HS-27A (cell line): ENCODE measurements around the gene ATP5MC3.
A peak's percentile ranks its signal among the peaks of the same experiment; 100 is the strongest.
"Not testable (repeated sequence)": the region's sequence is repeated elsewhere in the genome, so short reads cannot be mapped to it uniquely, and the experiment has no call there.

Experiments
- DNase-seq: peaks from one replicate; pipeline ENCODE4 v3.0.0-alpha.2; 2012; ENCODE audit warnings: low read depth, missing footprints

Gene ATP5MC3

DNA sequence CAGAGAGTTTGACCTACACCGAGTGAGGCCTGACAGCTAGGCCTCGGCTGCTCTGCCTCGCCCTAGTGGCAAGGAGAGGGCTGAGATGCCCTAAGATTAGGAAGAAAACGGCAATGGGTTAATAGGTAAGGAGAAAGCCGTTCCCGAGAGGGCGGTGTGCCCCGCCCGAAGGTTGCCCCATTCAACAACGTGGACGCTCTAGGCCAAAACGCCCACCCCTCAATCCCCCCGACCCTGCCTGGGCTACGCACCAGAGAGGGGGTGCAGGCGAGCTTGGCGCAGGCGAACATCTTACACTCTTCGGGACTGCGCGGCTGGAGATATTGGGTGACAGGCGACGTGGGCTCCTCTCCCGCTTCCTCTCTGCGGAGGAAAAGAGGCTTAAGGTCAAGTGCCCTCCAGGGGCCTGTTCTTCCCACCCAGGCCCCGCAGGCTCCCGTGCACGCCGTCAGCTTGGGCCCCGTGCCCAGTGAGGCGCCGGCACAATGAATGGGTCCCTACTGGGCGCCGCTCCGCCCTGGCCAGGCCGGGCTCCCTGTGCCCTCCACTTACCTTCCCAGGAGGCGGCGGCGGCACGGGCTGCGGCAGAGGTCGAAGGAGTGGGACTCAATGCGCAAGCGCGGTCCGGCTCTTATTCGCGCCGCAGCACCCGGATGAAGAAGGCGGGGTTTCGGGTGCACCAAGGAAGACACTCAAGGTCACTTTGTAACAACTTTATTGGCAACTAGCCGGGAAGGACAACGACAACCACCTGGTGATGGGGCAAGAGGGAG, at the start of gene ATP5MC3:
TSS of gene ATP5MC3 (minus strand) at position 607 of the 773 bp plus-strand sequence. CDS start at position 290, 317 bp downstream.
- DNase-seq: peak; percentile 73

GRCh38 chr2:175228601-175229000, 47.1 kb upstream of the ATP5MC3 start:
- not testable (repeated sequence) for DNase-seq

DNA sequence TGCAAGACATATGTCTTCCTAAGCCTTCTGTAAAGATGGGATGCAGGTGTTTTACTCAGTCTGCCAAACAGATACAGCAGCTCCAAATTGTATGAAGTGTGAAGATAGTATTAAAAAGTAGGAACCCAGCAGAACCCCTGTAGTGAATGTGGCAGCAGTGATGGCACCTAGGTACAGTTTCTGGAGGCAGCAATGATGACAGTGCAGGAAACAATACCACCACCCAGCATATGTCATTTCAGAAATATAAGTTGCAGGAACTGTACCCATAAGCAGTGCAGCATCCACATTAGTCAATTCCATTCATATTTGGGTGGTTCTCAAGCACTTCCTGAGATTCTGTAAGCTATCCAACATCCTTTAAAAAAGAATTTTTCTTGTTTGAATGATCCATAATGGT, 46.7 kb upstream of the ATP5MC3 start:
- no peak for DNase-seq

DNA sequence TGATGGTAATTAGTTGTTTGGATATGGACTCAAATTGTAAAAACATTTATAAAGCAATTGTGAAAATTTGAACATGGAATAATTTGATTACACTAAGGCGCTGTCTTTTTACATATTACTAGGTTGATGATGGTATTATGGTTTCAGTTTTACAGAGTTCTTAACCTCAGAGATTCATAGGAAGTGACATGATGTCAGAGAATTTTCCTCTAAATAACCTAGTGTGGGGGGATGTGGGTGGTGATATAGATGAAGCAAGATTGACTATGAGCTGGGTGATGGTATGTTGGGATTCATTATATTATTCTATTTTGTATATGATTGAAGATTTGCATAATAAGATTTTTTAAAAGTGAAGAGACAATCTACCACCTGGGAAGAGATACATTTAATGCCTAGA, 45.9 kb upstream of the ATP5MC3 start:
- DNase-seq: no peak

DNA sequence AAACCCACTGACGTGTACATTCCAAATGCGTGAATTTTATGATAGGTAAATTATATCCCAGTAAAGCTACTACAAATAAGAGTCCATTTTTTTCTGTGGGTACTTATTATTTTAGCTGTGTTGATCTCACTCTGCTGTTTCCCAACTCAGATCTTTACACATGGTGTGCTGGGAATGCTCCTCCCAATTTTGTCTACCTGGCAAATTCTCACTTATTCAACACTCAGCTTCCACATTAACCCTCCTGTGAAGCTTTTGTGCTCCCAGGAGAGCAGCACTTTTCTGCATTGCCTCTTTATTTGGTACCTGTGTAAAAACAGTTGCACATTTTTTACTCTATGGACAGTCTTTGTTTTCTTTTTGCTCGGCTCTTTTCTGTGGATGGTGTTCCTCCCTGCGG, 38.6 kb upstream of the ATP5MC3 start:
- DNase-seq: no peak

- no peak for DNase-seq
Observed at GRCh38 chr2:175218551-175218950, 37.0 kb upstream of the ATP5MC3 start.

GRCh38 chr2:175207741-175208438, 26.4 kb upstream of the ATP5MC3 start:
- no peak for DNase-seq

GRCh38 chr2:175206866-175207265, 25.4 kb upstream of the ATP5MC3 start:
- no peak for DNase-seq

GRCh38 chr2:175205523-175205922, 24.0 kb upstream of the ATP5MC3 start:
- no peak for DNase-seq

GRCh38 chr2:175203621-175204496, 22.3 kb upstream of the ATP5MC3 start:
- no peak for DNase-seq

- no peak for DNase-seq
Observed at GRCh38 chr2:175195012-175195411, 13.5 kb upstream of the ATP5MC3 start.

DNA sequence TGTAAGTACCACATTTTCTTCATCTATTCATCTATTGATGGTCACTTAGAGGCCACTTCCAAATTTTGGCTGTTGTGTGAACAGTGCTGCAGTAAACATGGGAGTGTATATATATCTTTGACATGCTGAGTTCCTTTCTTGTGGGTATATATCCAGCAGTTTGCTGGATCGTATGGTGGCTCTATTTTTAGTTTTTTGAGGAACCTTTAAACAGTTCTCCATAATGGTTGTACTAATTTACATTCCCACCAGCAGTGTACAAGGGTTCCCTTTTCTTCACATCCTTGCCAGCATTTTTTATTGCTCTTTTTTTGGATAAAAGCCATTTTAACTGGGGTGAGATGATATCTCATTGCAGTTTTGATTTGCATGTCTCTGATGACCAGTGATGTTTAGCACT, 7.3 kb upstream of the ATP5MC3 start:
- DNase-seq: no peak

GRCh38 chr2:175187378-175187777, 5.9 kb upstream of the ATP5MC3 start:
- DNase-seq: no peak

DNA sequence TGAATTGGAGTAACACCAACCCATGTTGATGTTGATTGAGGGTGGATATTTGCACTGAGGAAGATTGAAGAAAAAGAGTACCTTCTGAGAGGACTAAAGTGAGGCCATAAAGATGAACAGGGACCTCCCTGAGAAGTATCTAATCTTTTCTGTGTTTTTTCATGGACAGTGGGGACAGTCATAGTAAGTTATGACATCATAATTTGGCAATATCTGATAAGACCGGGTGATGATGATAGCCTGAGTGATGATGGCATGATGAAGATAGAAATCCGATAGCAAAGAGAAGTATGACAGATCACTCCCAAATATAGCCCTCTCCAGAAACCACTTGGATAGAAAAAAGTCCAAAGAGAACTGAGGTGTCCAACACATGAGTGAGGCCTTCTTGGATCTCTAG, 2.2 kb upstream of the ATP5MC3 start:
- DNase-seq: no peak

DNA sequence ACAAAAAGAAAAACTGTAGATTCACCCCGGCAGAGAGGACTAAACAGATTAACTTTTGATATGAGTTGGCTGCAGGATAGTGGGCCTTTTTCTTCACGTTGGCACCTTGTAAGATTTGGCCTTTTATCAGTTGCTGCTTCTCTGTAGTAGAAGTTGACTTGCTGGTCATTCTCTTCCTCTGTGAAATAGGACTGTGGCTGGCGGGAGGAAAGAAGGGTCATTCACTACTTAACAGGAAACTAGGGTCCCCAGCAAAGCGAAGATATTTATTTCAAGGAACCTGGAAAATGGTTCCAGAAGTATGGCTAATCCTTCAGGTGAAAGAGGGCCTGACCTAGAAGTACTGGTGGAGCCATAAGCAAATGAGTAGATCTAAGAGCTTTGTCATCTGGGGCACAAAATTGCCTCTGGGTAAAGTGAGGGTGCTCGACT, 383 bp upstream of the ATP5MC3 start:
- no peak for DNase-seq

- DNase-seq: no peak
Observed at GRCh38 chr2:175180701-175181103, 808 bp downstream of the ATP5MC3 start.

DNA sequence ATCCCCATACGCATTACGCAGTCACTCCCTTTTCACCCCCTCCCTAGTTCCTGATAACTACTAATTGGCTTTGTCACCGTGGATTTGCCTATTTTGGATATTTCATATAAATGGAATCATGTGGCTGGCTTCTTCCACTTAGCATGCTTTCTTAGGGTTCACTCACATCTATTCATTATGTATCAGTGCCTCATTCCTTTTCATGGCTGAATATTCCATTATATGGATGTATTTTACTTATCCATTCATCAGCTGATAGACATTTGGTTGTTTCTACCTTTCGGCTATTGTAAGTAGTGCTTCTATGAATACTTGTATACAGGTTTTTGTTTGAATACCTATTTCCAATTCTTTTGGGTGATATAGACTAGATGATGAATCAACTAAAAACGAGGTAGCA, 4.9 kb downstream of the ATP5MC3 start:
- DNase-seq: no peak

GRCh38 chr2:175175896-175176295, 5.6 kb downstream of the ATP5MC3 start:
- DNase-seq: no peak

DNA sequence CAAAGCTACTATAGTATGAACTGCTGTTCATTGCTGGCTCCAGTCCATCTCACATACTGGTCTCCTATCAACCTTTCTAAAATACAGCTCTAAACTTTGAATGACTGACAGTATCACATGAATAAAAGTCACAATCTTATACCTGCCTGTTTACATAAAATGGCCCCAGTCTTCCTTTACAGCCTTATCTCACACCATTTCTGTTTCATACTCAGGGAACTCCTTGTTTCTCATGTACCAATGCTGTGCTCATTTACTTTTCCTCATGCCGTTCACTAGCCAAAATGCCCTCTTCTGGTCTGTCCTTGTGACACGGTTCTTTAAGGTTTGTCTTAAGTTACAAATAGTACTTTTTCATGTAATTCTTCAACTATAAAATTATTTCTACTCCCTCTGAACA, 6.2 kb downstream of the ATP5MC3 start:
- DNase-seq: no peak

GRCh38 chr2:175170659-175171304, 10.7 kb downstream of the ATP5MC3 start:
- no peak for DNase-seq

GRCh38 chr2:175169191-175169590, 12.3 kb downstream of the ATP5MC3 start:
- DNase-seq: no peak

- no peak for DNase-seq
Observed at GRCh38 chr2:175168564-175168945, 13.0 kb downstream of the ATP5MC3 start.
